Ovary (tissue), 9 donors: Measurements from ENCODE around the gene C2orf78. TPM values are rescaled to one million over a fixed set of nuclear protein-coding genes. Genes with fewer than 3 reads are reported as not detected.
"Not testable (repeated sequence)": the region's sequence is repeated elsewhere in the genome, so short reads cannot be mapped to it uniquely, and the experiment has no call there.

Source experiments
- DNase-seq, 5 donors: peaks; one replicate each; pipeline ENCODE4 v3.0.0-alpha.2; 2019 to 2020
- H3K27ac ChIP-seq, 2 donors: fragments of 200-600 bp; one replicate each; pipeline versions ENCODE4 v1.5.1 to v1.8.0; 2019 to 2022
- H3K27me3 ChIP-seq: fragments of 200-600 bp; one replicate; pipeline ENCODE4 v1.8.0; 2022
- H3K36me3 ChIP-seq: fragments of 200-600 bp; sonication (generic); one replicate; pipeline ENCODE4 v1.5.1; 2019
- H3K4me1 ChIP-seq: one replicate; pipeline ENCODE4 v1.8.1; 2013; ENCODE audit warnings: mild to moderate bottlenecking, moderate library complexity; ENCODE audit not compliant: insufficient read depth
- H3K4me3 ChIP-seq: fragments of 200-600 bp; sonication (generic); one replicate; pipeline ENCODE4 v1.5.1; 2017
- H3K9me3 ChIP-seq, 2 donors: fragments of 200-600 bp in 1 of 2; sonication (generic) in 1 of 2; one replicate each; pipeline versions ENCODE4 v1.5.1 to v1.8.1; 2013 to 2019; ENCODE audit warnings: mild to moderate bottlenecking in 1 of 2, moderate library complexity in 1 of 2
- EP300 ChIP-seq: sonication (generic); formaldehyde crosslinking; IDR thresholded peaks from one replicate; pipeline ENCODE4 v1.6.1; 2017; ENCODE audit warnings: antibody characterized with exemption
- POLR2A ChIP-seq: fragments of 450-650 bp; IDR thresholded peaks from one replicate; pipeline ENCODE4 v1.6.1; 2017; ENCODE audit warnings: antibody characterized with exemption, mild to moderate bottlenecking, moderate library complexity
- WGBS, 3 donors: extraction: QIAGEN DNeasy Blood & Tissue Kit in 1 of 3; methylation state at CpG; one replicate each; pipeline versions ENCODE4 v1.1.5 to v1.1.7; 2013 to 2017; 5-methylcytosine and 5-hydroxymethylcytosine counted together
- intact Hi-C, 4 donors: fragments of 100-400 bp; cut with DNase I; formaldehyde crosslinking; loops; one replicate each; pipeline versions ENCODE4 v1.11.0 to v1.15.1; 2022 to 2023
- polyA plus RNA-seq, 2 donors: library from polyadenylated mRNA; stranded (reverse); fragments of 200-250 nt in 1 of 2; fragments of 350-450 nt in 1 of 2; fragmentation: Illumina TruSeq in 1 of 2; extraction: RNeasy Lipid Tissue Mini Kit (QIAGEN cat#74804) in 1 of 2; gene quantifications; one replicate each; pipeline ENCODE4 v1.2.3, GENCODE V29; 2013 to 2014
- total RNA-seq, 7 donors: library from RNA; depleted of rRNA in 2 of 7; stranded (reverse); fragments of >200 nt in 2 of 7; fragmentation: NEBNext Ultra II Directional in 3 of 7; extraction: Animal tissue kit (Norgen Biotek cat#: 25700) in 3 of 7; gene quantifications; one replicate each; pipeline versions ENCODE4 v1.1.0 to v1.2.4, GENCODE V29; 2016 to 2023
- TF ChIP-seq, protein P1 (sequence below), 3 donors: fragments of 450-650 bp in 2 of 3; fragments of 200-600 bp in 1 of 3; IDR thresholded peaks; one replicate each; pipeline versions ENCODE4 v1.5.1 to v1.8.0; 2016 to 2022; ENCODE audit warnings: antibody characterized with exemption in 3 of 3, mild to moderate bottlenecking in 1 of 3
- donor health status: DM: no; HTN: no; CAD: no; lungs with moderate emphysema.
- donor health status: DM: no; HTN: no; CAD: no.
- donor health status: Bipolar disorder and iron deficiency.
- donor health status: DM: yes; HTN: yes; CAD: no.
- donor health status: DM: no; HTN: no; CAD: no.
- donor health status: DM: yes; HTN: yes; CAD: no.

C2orf78 gene
- total and polyA plus RNA-seq, 9 donors: not detected

DNA sequence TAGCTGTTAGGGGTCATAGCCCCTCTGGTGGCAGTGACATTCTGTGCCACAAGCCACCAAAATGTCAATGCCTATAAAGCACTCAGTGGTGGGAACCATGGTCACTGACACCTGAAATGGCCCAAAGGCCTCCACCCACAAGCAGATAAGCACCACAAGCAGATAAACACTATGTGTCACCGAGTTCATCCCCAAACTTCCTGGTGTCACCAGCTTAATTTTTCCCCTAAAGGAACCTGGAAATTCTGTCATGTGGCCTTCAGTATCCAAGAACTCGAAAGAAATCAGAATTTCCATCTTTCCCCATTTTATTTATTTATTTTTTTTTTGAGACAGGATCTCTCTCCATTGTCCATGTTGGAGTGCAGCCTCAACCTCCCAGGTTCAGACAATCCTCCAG is 43.2 kb upstream of the C2orf78 start:
- Histone ChIP-seq H3K27me3 (no peaks in the 10 kb centered on the region), H3K4me3 (no peak overlapping the region), H3K4me1 (no peaks in the 10 kb centered on the region), H3K9me3 (no peaks in the 10 kb centered on the region), H3K36me3 (no peaks in the 10 kb centered on the region), H3K27ac (no peak overlapping the region)
- 82 to 99% (median 83%) methylated on average over 2 of the region's 2 CpGs for whole genome bisulfite sequencing, 3 donors
- DNase-seq: no peak
- TF ChIP-seq EP300 (no peak), POLR2A (no peak)
- TF ChIP-seq, protein P1, sequence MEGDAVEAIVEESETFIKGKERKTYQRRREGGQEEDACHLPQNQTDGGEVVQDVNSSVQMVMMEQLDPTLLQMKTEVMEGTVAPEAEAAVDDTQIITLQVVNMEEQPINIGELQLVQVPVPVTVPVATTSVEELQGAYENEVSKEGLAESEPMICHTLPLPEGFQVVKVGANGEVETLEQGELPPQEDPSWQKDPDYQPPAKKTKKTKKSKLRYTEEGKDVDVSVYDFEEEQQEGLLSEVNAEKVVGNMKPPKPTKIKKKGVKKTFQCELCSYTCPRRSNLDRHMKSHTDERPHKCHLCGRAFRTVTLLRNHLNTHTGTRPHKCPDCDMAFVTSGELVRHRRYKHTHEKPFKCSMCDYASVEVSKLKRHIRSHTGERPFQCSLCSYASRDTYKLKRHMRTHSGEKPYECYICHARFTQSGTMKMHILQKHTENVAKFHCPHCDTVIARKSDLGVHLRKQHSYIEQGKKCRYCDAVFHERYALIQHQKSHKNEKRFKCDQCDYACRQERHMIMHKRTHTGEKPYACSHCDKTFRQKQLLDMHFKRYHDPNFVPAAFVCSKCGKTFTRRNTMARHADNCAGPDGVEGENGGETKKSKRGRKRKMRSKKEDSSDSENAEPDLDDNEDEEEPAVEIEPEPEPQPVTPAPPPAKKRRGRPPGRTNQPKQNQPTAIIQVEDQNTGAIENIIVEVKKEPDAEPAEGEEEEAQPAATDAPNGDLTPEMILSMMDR (IDR thresholded peaks at IDR 0.05): no peak
- intact Hi-C loops: no loop called here

DNA sequence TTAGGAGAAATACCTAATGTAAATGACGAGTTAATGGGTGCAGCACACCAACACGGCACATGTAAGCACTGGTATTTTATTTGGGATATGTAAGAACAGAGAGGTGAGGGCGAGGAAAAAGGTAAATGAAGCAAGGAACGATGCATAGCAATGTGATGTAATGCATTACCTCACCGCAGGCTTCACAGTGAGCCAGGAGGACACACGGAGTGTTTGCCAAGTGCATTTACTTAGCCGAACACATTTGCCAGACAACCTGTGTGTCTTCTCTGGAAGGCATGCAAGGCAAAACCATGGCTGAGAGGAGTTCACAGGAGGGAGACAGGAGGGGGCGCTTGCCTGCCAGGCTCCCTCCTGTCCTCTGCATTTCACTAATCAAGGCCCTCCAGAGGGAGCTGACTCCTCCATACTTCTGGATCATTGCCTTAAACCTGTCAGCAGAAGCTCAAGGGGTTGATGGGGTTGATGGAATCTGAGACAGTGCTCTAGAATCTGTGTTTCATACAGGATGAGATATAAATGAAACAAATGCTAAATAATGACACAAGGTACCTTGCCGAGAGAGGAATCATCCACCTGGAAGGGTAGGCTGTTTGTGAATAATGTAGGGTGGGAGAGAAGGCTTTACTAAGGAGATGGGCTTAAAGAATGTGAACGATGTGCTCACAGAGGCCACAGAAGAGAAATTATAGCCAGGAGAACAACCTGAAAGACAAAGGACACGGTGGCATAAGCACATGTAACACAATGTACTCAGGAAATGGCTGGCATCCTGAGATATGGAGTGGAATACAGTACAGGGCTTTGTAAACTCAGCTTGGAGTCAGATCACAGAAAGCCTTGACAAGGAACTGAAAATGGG is 37.7 kb upstream of the C2orf78 start:
- no peaks in the 10 kb centered on the region for H3K9me3 ChIP-seq
- H3K27me3 ChIP-seq: no peaks in the 10 kb centered on the region
- no peaks in the 10 kb centered on the region for H3K36me3 ChIP-seq
- intact Hi-C loops: no loop called here
- H3K4me3 ChIP-seq: no peak overlapping the region
- WGBS, 3 donors: 87 to 92% (median 91%) methylated on average over 11 of the region's 11 CpGs
- TF ChIP-seq EP300 (no peak), POLR2A (no peak)
- TF ChIP-seq, protein P1 (IDR thresholded peaks at IDR 0.05): no peak
- H3K27ac ChIP-seq: no peak overlapping the region
- H3K4me1 ChIP-seq: no peaks in the 10 kb centered on the region
- DNase-seq: no peak

DNA sequence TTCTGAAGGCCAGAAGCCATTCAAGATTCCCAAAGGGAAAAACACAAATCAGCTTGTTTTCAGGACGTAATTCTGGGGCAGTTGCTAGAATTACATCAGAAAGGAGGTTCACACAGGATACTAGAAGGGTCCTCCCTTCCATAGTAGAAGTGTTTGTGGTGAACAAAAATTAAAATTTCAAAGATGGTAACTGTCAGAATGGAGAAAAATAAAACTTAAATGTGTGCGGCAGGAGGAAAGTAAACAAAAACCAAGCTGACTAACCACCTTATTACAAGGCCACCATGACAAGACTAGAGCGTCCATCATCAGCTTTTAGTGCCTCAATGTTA is 37.1 kb upstream of the C2orf78 start:
- TF ChIP-seq POLR2A (no peak), EP300 (no peak)
- no peak overlapping the region for H3K27ac ChIP-seq
- H3K4me1 ChIP-seq: no peaks in the 10 kb centered on the region
- H3K4me3 ChIP-seq: no peak overlapping the region
- DNase-seq: no peak
- H3K27me3 ChIP-seq: no peaks in the 10 kb centered on the region
- intact Hi-C loops: no loop called here
- no peaks in the 10 kb centered on the region for H3K36me3 ChIP-seq
- 81 to 90% (median 89%) methylated on average over 3 of the region's 3 CpGs for WGBS, 3 donors
- no peaks in the 10 kb centered on the region for H3K9me3 ChIP-seq

DNA sequence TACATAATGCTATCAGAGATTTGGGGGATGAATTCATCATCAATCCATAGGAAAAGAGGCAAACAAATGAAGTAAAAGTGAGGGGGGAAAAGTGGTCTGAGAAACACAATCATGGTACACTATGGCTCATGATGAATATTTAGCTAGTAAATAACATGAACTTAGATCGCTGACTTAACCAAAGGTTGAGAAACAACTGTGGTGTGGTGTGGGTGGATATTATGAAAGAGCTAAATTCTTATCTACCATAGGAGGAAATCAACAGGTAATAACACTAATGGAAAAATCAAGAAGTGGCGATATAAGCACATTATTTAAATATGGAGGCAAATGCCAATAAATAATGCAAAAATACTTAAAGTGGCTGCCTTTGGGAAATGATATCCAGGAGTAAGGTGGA is 34.7 kb upstream of the C2orf78 start:
- no peak overlapping the region for H3K4me3 ChIP-seq
- intact Hi-C loops: no loop called here
- H3K36me3 ChIP-seq: no peaks in the 10 kb centered on the region
- H3K27me3 ChIP-seq: no peaks in the 10 kb centered on the region
- 91 to 95% (median 94%) methylated on average over 2 of the region's 2 CpGs for WGBS, 3 donors
- DNase-seq: no peak
- no peak overlapping the region for H3K27ac ChIP-seq
- H3K9me3 ChIP-seq: no peaks in the 10 kb centered on the region
- TF ChIP-seq, protein P1 (IDR thresholded peaks at IDR 0.05): no peak
- TF ChIP-seq POLR2A (no peak), EP300 (no peak)
- no peaks in the 10 kb centered on the region for H3K4me1 ChIP-seq

DNA sequence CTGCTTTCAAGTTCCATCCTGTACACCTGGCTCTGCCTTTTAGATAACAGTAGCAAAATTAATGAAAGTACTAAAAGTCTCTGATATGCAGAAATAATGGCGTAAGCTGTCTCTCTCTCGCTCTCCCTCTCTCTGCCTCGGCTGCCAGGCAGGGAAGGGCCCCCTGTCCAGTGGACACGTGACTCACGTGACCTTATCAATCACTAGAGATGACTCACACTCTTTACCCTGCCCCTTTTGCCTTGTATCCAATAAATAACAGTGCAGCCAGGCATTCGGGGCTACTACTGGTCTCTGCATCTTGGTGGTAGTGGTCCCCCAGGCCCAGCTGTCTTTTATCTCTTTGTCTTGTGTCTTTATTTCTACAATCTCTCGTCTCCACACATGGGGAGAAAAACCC is 29.7 kb upstream of the C2orf78 start:
- H3K27me3 ChIP-seq, H3K36me3 ChIP-seq, H3K27ac ChIP-seq, H3K4me3 ChIP-seq, H3K9me3 ChIP-seq, DNase-seq, intact Hi-C loops, H3K4me1 ChIP-seq: not testable (repeated sequence)
- WGBS, 3 donors: 79 to 92% (median 85%) methylated on average over 7 of the region's 7 CpGs
